Cerebellar cortex (tissue), 1 donor: Measurements from ENCODE around the gene GDNF.
A peak's percentile ranks its signal among the peaks of the same experiment; 100 is the strongest.

Experiments used
- DNase-seq: peaks from one replicate; pipeline ENCODE4 v3.0.0-alpha.2; 2015; ENCODE audit warnings: low spot score

Gene GDNF

DNA sequence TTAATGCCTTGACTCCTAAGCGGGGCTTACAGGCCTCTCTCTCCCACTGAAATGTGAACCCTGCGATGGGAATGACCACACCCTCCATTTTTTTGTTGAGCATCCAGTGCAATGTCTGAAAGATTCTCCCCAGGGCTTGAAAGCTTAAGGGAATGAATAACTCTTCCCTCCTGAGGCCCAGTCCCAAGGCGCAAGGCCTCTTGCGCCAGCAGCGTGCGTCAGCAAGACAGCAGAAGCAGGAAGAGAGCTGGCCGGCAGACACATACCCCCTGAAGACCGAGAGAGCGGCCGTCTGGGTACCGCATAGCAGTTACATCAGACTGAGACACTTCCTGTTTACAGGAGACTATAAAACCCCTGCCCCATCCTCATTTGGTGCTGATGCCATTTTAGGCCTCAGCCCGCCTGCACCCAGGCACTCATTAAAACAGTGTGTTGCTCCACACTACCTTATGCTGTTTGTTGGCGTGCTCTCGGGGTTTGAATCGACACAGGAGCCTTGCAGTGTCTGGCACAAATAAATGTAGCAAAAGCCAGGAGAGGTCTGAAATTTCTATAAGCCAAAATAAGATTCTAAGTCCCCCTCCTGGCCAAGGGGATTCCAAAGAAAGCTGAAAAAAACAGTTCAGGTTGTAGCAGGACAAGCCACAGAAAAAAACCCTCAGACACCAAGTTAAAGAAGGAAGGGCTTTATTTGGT, 62.3 kb downstream of the GDNF start:
- peak; percentile 68 for DNase-seq

DNA sequence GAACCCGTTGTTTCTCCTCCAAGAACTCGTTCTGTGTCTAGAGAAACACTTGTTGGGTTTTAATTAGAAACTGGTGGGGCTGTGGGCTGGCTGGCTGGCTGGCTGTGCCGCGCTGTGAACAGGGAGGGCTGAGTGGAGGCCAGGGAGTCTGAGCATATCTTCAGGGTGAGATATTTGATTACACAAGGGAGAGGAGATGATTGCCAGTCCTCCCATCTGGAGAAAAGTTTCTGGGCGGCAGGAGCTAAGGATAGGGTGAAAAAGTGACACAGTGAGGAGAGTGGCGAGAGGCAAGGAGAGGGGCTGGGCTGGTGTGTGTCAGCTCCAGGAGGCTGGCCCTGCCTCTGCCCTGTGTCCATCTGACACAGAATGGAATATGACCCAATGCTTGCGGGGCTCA, 63.0 kb downstream of the GDNF start:
- no peak for DNase-seq

DNA sequence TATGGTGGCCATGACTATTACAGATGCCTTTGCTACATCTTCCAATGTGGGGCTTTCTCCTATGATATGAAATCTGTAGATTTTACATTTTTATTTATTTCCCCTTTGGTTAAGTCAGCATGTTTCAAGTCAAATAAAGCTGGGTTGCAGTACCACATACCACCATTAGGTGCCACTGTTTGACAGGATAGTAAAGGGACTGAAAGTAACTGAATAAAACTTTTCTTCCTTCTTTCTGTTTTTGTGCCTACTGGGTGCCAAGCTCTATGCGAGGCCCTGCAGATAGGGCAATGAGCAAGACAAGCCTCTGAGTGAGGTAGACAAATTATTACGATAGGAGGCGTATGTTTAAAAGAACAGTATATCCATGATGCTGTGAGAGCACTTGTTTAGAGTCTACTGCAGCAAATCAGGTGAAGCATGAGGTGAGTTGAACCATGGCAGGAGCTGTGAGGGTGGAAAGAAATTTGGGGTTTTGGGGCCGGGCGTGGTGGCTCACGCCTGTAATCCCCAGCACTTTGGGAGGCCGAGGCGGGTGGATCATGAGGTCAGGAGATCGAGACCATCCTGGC, 64.8 kb downstream of the GDNF start:
- no peak for DNase-seq

DNA sequence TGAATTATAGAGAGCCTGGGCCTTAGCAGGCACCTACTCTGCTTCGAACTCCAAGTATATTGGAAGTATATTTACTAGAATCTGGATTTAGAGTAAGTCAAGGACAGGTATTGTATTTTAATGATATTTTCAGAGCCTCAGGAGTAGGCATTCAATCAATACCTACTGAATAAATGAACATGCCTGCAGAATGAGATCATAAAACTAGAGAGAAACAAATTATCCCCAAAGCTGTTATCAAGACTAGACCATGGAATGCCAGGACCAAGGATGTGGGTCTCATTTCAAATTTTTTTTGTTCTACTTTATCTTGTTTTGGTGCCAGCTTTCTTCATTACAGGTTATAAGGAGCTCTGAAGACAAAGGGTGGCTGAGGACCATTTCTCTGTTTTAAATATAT, 66.0 kb downstream of the GDNF start:
- no peak for DNase-seq

DNA sequence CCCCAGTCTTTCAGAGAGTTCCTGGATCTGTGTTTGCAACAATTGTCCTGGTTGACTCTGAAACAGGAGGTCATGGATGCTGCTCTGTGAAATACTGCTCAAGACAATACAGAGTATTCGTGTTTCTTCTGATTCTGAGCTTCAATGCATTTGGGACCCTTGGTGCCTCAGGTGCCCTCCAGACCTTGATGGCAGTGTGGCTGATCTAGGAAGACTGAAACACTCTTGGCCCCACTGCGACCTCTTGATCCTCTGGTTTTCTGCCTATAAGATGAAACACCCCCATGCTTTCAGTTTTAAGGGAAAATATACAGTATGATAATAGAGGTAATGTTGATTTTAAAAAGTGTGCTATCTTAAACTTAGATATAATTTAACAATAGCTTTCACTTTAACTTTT, 67.6 kb downstream of the GDNF start:
- DNase-seq, result no peak

DNA sequence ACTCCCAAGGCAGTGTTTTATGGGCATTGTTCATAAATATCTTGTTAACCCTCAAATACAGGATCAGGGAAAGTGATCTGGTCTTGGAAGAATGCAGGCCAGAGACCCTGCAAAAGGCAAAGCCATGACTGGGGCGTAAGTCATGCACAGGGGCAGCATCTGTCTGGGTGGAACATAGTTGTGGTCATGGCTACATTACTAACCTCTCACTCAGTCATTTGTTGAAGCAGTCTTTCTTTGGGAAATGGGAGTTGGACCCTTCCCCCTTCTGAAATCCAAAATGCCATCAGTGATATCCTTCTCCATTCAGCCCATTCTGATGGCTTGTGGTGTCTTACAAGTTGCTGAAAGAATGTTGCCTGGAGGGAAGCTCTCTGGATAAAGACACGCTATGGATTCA, 68.1 kb downstream of the GDNF start:
- no peak for DNase-seq

DNA sequence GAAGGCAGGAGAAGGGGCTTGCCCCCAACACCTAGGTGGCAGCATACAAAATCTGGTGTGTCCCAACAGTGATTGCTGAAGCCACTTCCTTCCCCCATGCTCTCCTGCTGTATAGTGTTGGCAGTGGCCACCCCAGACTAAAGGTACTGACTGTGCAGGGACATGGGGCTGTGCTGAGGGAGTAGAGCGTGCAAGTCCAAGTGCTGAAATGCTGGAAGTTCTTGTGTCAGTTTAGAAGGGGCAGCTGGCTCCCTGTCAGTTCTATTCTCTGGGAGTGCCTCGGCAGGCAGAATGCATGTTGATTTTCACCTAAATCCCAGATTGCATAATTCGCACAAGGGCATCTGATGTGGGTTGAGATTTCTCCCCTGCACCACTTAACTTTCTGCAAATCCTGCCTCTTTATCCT, 68.6 kb downstream of the GDNF start:
- DNase-seq, result no peak

DNA sequence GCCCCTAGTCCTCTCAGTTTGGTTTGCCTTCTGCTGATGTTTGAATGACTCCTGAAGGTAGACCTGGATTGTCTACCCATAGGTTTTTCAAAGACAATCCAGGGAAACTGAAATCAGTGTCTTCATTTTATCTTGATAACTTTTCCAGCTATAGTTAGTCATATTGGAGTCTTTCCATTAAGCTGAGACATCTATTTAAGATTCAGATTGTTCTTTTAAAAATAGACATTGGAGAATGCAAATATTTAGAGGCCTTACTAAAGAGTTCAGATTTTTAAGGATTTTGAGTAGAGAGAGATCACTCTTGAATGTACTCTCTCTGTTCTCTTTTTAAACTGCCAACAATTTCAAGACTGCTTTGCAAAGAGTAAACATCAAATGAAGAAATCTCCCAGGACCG, 69.1 kb downstream of the GDNF start:
- DNase-seq, result no peak

DNA sequence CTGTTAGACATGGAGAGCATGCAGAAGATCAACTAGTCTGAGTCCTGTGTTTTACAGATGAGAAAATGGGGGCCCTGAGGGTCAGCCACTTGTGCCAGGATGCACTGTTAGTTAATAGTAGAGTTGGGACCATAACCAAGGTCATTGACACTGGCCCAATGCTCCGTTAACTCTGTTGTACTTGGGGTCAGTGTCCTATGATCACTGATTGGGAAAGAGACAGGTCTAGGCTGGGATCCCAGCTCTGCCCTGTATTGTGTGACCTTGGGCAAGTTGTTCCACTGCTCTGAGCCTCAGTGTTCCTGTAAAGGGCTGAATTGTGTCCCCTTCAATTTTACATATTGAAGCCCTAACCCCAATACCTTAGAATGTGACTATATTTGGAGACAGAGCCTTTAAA, 70.0 kb downstream of the GDNF start:
- no peak for DNase-seq

DNA sequence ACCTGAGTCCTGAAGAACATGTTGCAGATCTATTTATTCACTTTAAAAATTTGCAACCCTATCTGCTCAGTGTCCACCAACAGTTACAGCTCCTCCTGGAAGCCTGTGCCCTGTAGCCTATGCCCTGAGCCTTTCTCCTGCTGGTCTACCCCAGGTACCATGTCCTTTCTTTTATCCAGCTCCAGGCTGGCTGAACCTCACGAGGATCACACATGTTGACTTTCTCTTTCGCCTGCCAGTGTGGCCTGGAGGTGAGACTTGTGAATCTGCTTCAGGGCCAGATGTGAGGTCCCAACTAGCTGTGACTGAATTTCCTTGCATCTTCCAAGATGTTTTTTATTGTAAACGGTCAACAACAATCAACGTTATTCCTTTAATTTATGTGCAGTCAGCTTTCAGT, 70.7 kb downstream of the GDNF start:
- DNase-seq, result no peak

DNA sequence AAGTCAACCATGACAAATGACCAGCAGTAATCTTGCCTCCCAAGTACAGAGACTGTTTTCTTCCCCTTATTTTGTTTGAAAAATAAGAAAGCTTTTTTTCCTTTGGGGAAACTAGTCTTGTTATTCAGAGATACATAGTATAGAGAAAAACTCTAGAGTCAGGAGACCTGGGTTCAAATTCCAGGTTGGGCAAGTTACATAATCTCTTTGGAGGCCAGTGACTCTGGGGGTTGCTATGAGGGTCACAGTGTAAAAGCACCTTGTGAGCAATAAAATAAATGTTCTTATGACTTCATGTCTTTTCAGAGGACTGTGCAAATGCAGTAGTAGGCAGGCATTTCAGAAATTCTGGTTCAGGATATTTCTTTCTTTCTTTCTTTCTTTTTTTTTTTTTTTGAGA, 71.5 kb downstream of the GDNF start:
- no peak for DNase-seq

DNA sequence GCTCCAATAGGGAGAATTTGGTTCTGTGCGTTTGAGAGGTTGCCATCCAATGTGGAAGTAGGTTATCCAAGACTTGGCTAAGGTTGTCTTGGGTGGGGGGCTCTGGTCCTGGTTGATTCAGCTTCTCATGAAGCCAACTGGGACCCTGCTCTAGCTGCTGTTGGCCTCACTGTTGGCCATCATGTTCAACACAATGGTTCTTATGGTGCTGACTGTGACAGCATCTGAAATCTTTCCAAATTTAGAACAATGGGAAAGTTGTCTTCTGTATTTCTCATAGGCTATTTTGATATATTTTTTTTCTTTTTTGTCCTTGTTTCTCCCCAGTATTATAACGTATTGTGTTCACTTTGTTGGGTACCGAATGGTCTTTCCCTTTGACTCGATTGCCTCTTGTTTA, 71.9 kb downstream of the GDNF start:
- no peak for DNase-seq

DNA sequence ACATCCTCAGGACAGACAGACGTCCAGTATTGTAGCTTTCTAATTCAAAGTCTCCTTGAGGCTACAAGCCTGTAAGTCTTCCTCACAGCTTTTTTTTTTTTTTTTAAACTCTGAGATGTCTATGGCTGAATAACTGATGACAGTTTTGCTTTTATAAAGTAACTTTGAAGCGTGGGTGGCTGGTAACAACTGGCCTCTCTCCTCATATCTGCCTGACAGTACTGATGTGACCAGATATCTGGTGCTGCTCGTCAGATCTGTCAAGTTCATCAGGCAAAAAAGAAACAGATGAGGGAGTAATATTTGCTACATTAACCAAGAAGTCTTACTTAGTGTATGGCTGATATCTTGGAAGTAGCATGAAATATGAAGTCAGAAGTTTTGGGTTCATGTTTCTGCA, 72.6 kb downstream of the GDNF start:
- DNase-seq, result no peak
